Vagina (tissue), 2 donors: ENCODE results near the gene GFOD1.

Source experiments
- POLR2A ChIP-seq, 2 donors: fragments of 450-650 bp; IDR thresholded peaks; one replicate each; pipeline ENCODE4 v1.6.1; 2017; ENCODE audit warnings: antibody characterized with exemption in 2 of 2, mild to moderate bottlenecking in 2 of 2, moderate library complexity in 2 of 2
- TF ChIP-seq, protein P1 (sequence below), 3 experiments: fragments of 450-650 bp in 2 of 3; fragments of 200-600 bp in 1 of 3; sonication (generic) in 1 of 3; IDR thresholded peaks; one replicate each; pipeline ENCODE4 v1.5.1; 2017 to 2019; ENCODE audit warnings: antibody characterized with exemption in 3 of 3, mild to moderate bottlenecking in 2 of 3, moderate library complexity in 2 of 3

DNA sequence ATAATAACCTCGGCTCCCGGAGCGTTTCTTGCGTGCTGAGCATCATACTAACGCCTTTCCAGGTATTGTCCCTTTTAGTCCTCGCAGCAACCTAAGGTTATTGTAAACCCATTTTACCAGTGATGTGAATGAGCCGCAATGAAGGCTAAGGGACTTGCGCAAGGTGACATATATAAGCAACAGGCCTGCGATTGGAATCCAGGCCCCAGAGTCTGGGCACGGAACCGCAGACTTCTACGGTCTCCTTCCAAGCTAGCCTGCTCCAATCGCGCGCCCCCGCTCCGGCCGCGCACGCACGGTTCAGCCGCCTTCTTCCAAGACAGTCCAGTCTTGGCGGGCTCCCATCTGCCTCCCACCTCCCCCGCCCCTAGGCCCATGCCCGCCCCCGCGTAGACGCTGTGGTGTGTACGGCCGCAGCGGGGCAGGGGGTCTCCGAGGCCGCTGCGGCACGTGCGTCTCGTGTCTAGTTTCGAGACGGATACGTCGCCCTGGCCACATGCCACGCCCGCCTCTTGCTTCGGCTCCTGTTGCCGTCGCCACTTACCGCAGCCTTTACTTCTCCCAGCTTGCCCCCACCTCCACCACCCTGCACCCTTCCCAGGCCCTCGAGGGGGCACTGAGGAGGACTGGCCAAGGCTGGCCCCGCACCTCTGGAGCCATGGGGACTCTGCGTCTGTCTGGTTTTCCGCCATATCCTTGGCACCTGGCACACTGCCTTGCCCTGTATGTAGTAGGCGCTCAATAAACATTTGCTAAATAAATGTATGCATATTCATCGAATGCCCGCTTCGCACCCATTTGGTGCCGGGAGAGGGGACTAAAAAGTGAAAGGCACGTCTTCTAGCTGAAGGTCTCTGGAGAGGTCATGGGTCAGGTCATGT is 855 bp upstream of the GFOD1 start:
- TF ChIP-seq, protein P1, sequence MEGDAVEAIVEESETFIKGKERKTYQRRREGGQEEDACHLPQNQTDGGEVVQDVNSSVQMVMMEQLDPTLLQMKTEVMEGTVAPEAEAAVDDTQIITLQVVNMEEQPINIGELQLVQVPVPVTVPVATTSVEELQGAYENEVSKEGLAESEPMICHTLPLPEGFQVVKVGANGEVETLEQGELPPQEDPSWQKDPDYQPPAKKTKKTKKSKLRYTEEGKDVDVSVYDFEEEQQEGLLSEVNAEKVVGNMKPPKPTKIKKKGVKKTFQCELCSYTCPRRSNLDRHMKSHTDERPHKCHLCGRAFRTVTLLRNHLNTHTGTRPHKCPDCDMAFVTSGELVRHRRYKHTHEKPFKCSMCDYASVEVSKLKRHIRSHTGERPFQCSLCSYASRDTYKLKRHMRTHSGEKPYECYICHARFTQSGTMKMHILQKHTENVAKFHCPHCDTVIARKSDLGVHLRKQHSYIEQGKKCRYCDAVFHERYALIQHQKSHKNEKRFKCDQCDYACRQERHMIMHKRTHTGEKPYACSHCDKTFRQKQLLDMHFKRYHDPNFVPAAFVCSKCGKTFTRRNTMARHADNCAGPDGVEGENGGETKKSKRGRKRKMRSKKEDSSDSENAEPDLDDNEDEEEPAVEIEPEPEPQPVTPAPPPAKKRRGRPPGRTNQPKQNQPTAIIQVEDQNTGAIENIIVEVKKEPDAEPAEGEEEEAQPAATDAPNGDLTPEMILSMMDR (IDR thresholded peaks at IDR 0.05) = no peak
- no peak for TF ChIP-seq POLR2A (IDR thresholded peaks at IDR 0.05)
